ENCODE data around the gene TEAD2. TPM values are rescaled to one million over a fixed set of nuclear protein-coding genes. Genes with fewer than 3 reads are reported as not detected.

TEAD2 gene
- total and polyA plus RNA-seq, 10 of the 15 experiments (the other 5 are each of a cell fraction or from before 2014, with no cell fraction given), result 0.04 to 0.26 (median 0.11) TPM; not detected in 3

GRCh38 chr19:49348305-49349189 lies 13.7 kb downstream of the TEAD2 start:
- 62% methylated on average over 10 of the region's 12 CpGs for WGBS (ENCODE audit: insufficient coverage, insufficient replicate concordance, low lambda C conversion rate, missing lambda C conversion rate)
- in situ Hi-C loops (cut with MboI) (no loop called here), intact Hi-C loops (cut with micrococcal nuclease; ENCODE audit: unreplicated experiment) (no loop called here)
- no peak for DNase-seq (ENCODE audit: low read depth, low spot score)
- Histone ChIP-seq H3K9ac (ENCODE audit: control insufficient read depth, insufficient read depth, low read length) (no peak overlapping the region), H3K27me3 (replicated peaks in 1 of 2; ENCODE audit: control insufficient read depth in 2 of 2, insufficient read depth in 2 of 2, low read length in 1 of 2) (no peaks in the 10 kb centered on the region), H2AFZ (ENCODE audit: control insufficient read depth, low read depth, low read length) (no peak overlapping the region), H3K4me1 (ENCODE audit: control insufficient read depth, insufficient read depth, low read length) (no peaks in the 10 kb centered on the region), H4K20me1 (ENCODE audit: control insufficient read depth, insufficient read depth) (no peaks in the 10 kb centered on the region), H3K79me2 (ENCODE audit: control insufficient read depth, insufficient read depth, low read length) (no peaks in the 10 kb centered on the region), H3K36me3 (ENCODE audit: control insufficient read depth in 2 of 2, insufficient read depth in 2 of 2, low read length in 1 of 2) (no peaks in the 10 kb centered on the region), H3K4me3 (no peak overlapping the region), H3K4me2 (ENCODE audit: control insufficient read depth, insufficient read depth) (no peak overlapping the region), H3K9me3 (replicated peaks; ENCODE audit: control insufficient read depth, insufficient read depth, low read length) (no peaks in the 10 kb centered on the region; the same call in 2 of the 3 replicates), H3K27ac (ENCODE audit: control insufficient read depth, insufficient read depth) (no peak overlapping the region)
- TF ChIP-seq NFYB (IDR thresholded peaks at IDR 0.05; ENCODE audit: insufficient read depth, low read depth, low read length) (peak; percentile 48; the same call in 1 of the 2 replicates), USF1 (IDR thresholded peaks at IDR 0.05; ENCODE audit: borderline replicate concordance, extremely low read length, insufficient read depth, low read depth, low read length) (peak; percentile 10), SIX5 (IDR thresholded peaks at IDR 0.05; ENCODE audit: low read depth, low read length, severe bottlenecking) (peak; percentile 39)
- TF ChIP-seq, protein P1, sequence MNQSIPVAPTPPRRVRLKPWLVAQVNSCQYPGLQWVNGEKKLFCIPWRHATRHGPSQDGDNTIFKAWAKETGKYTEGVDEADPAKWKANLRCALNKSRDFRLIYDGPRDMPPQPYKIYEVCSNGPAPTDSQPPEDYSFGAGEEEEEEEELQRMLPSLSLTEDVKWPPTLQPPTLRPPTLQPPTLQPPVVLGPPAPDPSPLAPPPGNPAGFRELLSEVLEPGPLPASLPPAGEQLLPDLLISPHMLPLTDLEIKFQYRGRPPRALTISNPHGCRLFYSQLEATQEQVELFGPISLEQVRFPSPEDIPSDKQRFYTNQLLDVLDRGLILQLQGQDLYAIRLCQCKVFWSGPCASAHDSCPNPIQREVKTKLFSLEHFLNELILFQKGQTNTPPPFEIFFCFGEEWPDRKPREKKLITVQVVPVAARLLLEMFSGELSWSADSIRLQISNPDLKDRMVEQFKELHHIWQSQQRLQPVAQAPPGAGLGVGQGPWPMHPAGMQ (IDR thresholded peaks at IDR 0.05; ENCODE audit: borderline replicate concordance), result no peak
- POLR2A ChIA-PET, result interaction anchor here (0.7 to 1.0 kb wide), 3 partner anchors 8 to 146 kb away, joined by 3 to 5 read pairs (median 4); no protein-coding TSS in a partner anchor
- no peak for ATAC-seq
- CTCF ChIA-PET, result interaction anchor here (0.8 to 1.4 kb wide), 4 partner anchors 12 to 94 kb away, joined by 3 to 5 read pairs (median 4); no protein-coding TSS in a partner anchor
- BruUV-seq (replicated peaks), result no TSS peak
- FAIRE-seq, result no peak
- RAD21 ChIA-PET (ENCODE audit: unreplicated experiment), result interaction anchor here (1.3 kb wide), 1 partner anchor 23 kb away, joined by 3 read pairs; no protein-coding TSS in a partner anchor
- SMC1A ChIA-PET (ENCODE audit: uncharacterized antibody, unreplicated experiment), result interaction anchor here (0.6 to 1.0 kb wide), 4 partner anchors 10 to 34 kb away, joined by 3 to 4 read pairs (median 3); no protein-coding TSS in a partner anchor
